Measurements from ENCODE around the gene ATXN7L2.

Gene ATXN7L2

GRCh38 chr1:109477821-109478220 is 5.9 kb upstream of the ATXN7L2 start:
- no peak for DNase-seq

- DNase-seq: no peak
These were observed 4.9 kb upstream of the ATXN7L2 start for GRCh38 chr1:109478806-109479205.

GRCh38 chr1:109479311-109479710 is 4.4 kb upstream of the ATXN7L2 start:
- DNase-seq: no peak

GRCh38 chr1:109479901-109480300 is 3.8 kb upstream of the ATXN7L2 start:
- no peak for DNase-seq

- no peak for DNase-seq
These were observed 2.1 kb upstream of the ATXN7L2 start for GRCh38 chr1:109481646-109482045.

GRCh38 chr1:109482242-109482641 is 1.5 kb upstream of the ATXN7L2 start:
- no peak for DNase-seq

GRCh38 chr1:109482791-109483671 is 674 bp upstream of the ATXN7L2 start:
- DNase-seq: no peak

GRCh38 chr1:109484519-109484975 is 842 bp downstream of the ATXN7L2 start:
- DNase-seq: no peak

- DNase-seq: no peak
These were observed 1.3 kb downstream of the ATXN7L2 start for GRCh38 chr1:109485001-109485400.

- no peak for DNase-seq
These were observed 3.6 kb downstream of the ATXN7L2 start for GRCh38 chr1:109487261-109487660.

- no peak for DNase-seq
These were observed 4.5 kb downstream of the ATXN7L2 start for GRCh38 chr1:109488201-109488600.

GRCh38 chr1:109488696-109489095 is 5.0 kb downstream of the ATXN7L2 start:
- no peak for DNase-seq

GRCh38 chr1:109490029-109490933 is 6.6 kb downstream of the ATXN7L2 start:
- no peak for DNase-seq

- DNase-seq: no peak
These were observed 7.2 kb downstream of the ATXN7L2 start for GRCh38 chr1:109490934-109491302.

- no peak for DNase-seq
These were observed 7.7 kb downstream of the ATXN7L2 start for GRCh38 chr1:109491372-109491771.

- no peak for DNase-seq
These were observed 9.1 kb downstream of the ATXN7L2 start for GRCh38 chr1:109492779-109493178.

- DNase-seq: no peak
These were observed 9.5 kb downstream of the ATXN7L2 start for GRCh38 chr1:109493227-109493626.

- peak; percentile 65 for DNase-seq
These were observed 10.3 kb downstream of the ATXN7L2 start, which contains the start of gene CYB561D1 for GRCh38 chr1:109493805-109494539. Gene CYB561D1 (plus strand): TSS chr1:109494094. CDS start chr1:109494140, 46 bp downstream.

GRCh38 chr1:109495738-109496137 is 12.0 kb downstream of the ATXN7L2 start:
- no peak for DNase-seq

GRCh38 chr1:109497449-109498160 is 13.9 kb downstream of the ATXN7L2 start:
- no peak for DNase-seq

GRCh38 chr1:109498161-109498801 is 14.6 kb downstream of the ATXN7L2 start:
- DNase-seq: peak; percentile 31

- DNase-seq: no peak
These were observed 15.4 kb downstream of the ATXN7L2 start for GRCh38 chr1:109499081-109499480.

All from NCI-H510A (cell line).